Uterus (tissue), 2 donors: ENCODE results near the gene UBE2QL1.

Source experiments
- POLR2A ChIP-seq, 2 donors: fragments of 450-650 bp; IDR thresholded peaks; one replicate each; pipeline ENCODE4 v1.6.1; 2016; ENCODE audit warnings: antibody characterized with exemption in 2 of 2, mild to moderate bottlenecking in 1 of 2, moderate library complexity in 1 of 2
- TF ChIP-seq, protein P1 (sequence below), 4 experiments: fragments of 200-600 bp in 2 of 4; fragments of 450-650 bp in 2 of 4; sonication (generic) in 2 of 4; IDR thresholded peaks; one replicate each; pipeline ENCODE4 v1.5.1; 2016 to 2019; ENCODE audit warnings: antibody characterized with exemption in 4 of 4, mild to moderate bottlenecking in 2 of 4, moderate library complexity in 1 of 4

- TF ChIP-seq, protein P1, sequence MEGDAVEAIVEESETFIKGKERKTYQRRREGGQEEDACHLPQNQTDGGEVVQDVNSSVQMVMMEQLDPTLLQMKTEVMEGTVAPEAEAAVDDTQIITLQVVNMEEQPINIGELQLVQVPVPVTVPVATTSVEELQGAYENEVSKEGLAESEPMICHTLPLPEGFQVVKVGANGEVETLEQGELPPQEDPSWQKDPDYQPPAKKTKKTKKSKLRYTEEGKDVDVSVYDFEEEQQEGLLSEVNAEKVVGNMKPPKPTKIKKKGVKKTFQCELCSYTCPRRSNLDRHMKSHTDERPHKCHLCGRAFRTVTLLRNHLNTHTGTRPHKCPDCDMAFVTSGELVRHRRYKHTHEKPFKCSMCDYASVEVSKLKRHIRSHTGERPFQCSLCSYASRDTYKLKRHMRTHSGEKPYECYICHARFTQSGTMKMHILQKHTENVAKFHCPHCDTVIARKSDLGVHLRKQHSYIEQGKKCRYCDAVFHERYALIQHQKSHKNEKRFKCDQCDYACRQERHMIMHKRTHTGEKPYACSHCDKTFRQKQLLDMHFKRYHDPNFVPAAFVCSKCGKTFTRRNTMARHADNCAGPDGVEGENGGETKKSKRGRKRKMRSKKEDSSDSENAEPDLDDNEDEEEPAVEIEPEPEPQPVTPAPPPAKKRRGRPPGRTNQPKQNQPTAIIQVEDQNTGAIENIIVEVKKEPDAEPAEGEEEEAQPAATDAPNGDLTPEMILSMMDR (IDR thresholded peaks at IDR 0.05): no peak
- TF ChIP-seq POLR2A (IDR thresholded peaks at IDR 0.05): no peak
Measured at GRCh38 chr5:6447384-6448140, 1.1 kb upstream of the UBE2QL1 start.
